SH-SY5Y (cell line): ENCODE data around the gene PCNP.

Experiments used
- GATA2 ChIP-seq: IDR thresholded peaks from 2 replicates; pipeline ENCODE4 v1.6.1; 2011; ENCODE audit warnings: mild to moderate bottlenecking, low read depth, low read length
- GATA3 ChIP-seq: IDR thresholded peaks from 2 replicates; pipeline ENCODE4 v1.6.1; 2011; ENCODE audit warnings: low read depth, mild to moderate bottlenecking, low read length, moderate library complexity

DNA sequence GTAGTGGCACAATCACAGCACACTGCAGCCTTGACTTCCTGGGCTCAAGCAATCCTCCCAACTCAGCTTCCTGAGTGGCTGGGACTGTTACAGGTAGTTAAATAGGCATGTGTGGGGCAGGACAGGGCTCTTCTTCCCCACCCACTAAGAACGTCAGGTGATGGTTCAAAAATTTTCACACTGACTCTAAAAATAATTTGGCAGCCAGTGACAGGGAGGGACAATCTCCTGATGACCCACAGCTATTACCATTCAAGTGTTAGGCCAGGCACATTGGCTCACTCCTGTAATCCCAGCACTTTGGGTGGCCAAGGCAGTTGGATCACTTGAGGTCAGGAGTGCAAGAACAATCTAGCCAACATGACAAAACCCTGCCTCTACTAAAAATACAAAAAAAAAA lies 24.5 kb upstream of the PCNP start:
- no peak for TF ChIP-seq GATA2
- no peak for TF ChIP-seq GATA3
